Esophagus squamous epithelium (tissue), 5 donors: ENCODE results near the gene ADAP1. TPM values are rescaled to one million over a fixed set of nuclear protein-coding genes. Genes with fewer than 3 reads are reported as not detected.
A peak's percentile ranks its signal among the peaks of the same experiment; 100 is the strongest.

ENCODE experiments used
- DNase-seq: peaks from one replicate; lab custom pipeline; 2025; lab: John Stamatoyannopoulos, UW
- H3K27ac ChIP-seq, 4 donors: fragments of 200-600 bp; sonication (generic); one replicate each; pipeline ENCODE4 v1.5.1; 2016 to 2019; ENCODE audit warnings: mild to moderate bottlenecking in 1 of 4
- H3K27me3 ChIP-seq, 4 donors: fragments of 200-600 bp; sonication (generic); 1 replicate in 3 of 4; 2 replicates in 1 of 4; pipeline versions ENCODE4 v1.5.1 to v1.6.0; 2017 to 2021; ENCODE audit warnings: antibody characterized with exemption in 1 of 4
- H3K36me3 ChIP-seq, 3 donors: fragments of 200-600 bp; sonication (generic); one replicate each; pipeline ENCODE4 v1.5.1; 2016 to 2019
- H3K4me1 ChIP-seq, 3 donors: fragments of 200-600 bp; sonication (generic); one replicate each; pipeline ENCODE4 v1.5.1; 2017 to 2019
- H3K4me3 ChIP-seq, 4 donors: fragments of 200-600 bp; sonication (generic); 1 replicate in 3 of 4; 2 replicates in 1 of 4; pipeline ENCODE4 v1.5.1; 2016 to 2019; ENCODE audit warnings: mild to moderate bottlenecking in 2 of 4, moderate library complexity in 1 of 4
- H3K9me3 ChIP-seq, 3 donors: fragments of 200-600 bp; sonication (generic); one replicate each; pipeline ENCODE4 v1.5.1; 2016 to 2019
- POLR2A ChIP-seq, 4 donors: fragments of 450-650 bp; IDR thresholded peaks; one replicate each; pipeline ENCODE4 v1.6.1; 2017; ENCODE audit warnings: antibody characterized with exemption in 4 of 4, mild to moderate bottlenecking in 4 of 4, moderate library complexity in 3 of 4
- WGBS, 2 donors: methylation state at CpG; one replicate each; pipeline ENCODE4 v1.1.5; 2018; 5-methylcytosine and 5-hydroxymethylcytosine counted together
- intact Hi-C: fragments of 100-400 bp; cut with DNase I; formaldehyde crosslinking; loops from one replicate; pipeline ENCODE4 v1.15.0; 2022
- total RNA-seq, 4 donors: library from RNA; depleted of rRNA; stranded (reverse); fragments of >200 nt; gene quantifications; one replicate each; pipeline ENCODE4 v1.1.0, GENCODE V29; 2016
- TF ChIP-seq, protein P1 (sequence below), 6 experiments: fragments of 450-650 bp in 4 of 6; fragments of 200-600 bp in 2 of 6; sonication (generic) in 2 of 6; IDR thresholded peaks; one replicate each; pipeline ENCODE4 v1.5.1; 2016 to 2019; ENCODE audit warnings: antibody characterized with exemption in 6 of 6, mild to moderate bottlenecking in 4 of 6, moderate library complexity in 4 of 6
- donor health status: DM: yes; HTN: yes; CAD: no.

The ADAP1 gene
- total RNA-seq, 4 donors from 2014 or later: 6.0 to 13.7 (median 9.9) TPM

DNA sequence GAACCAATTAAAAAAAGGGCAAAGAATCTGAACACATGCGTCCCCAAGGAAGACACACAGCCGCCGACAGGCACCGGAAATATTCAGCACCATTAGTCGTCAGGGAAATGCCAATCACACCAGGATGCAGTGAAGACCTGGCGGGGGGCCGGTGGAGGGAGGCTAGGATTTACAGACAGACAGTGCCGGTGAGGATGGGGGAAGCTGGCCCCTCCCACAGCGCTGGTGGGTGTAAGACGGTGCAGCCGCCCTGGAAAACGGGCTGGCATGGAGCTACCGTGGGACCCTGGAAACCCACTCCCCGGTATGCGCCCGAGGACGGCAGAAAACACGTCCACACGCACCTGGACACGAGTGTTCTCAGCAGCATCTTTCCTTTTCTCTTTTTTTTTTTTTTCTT lies 4.8 kb upstream of the ADAP1 start:
- WGBS, 2 donors: 76 to 81% methylated on average over 19 to 20 of the region's 20 CpGs
- Histone ChIP-seq H3K27me3 (peaks cover 0 to 60% (median 0%) of the 10 kb centered on the region in 4 donors), H3K27ac (no peak overlapping the region), H3K9me3 (no peaks in the 10 kb centered on the region), H3K36me3 (no peaks in the 10 kb centered on the region), H3K4me3 (no peak overlapping the region), H3K4me1 (peaks cover 10 to 26% (median 13%) of the 10 kb centered on the region in 3 donors)
- no peak for DNase-seq
- intact Hi-C loops: no loop called here
- no peak for TF ChIP-seq POLR2A (IDR thresholded peaks at IDR 0.05)
- TF ChIP-seq, protein P1, sequence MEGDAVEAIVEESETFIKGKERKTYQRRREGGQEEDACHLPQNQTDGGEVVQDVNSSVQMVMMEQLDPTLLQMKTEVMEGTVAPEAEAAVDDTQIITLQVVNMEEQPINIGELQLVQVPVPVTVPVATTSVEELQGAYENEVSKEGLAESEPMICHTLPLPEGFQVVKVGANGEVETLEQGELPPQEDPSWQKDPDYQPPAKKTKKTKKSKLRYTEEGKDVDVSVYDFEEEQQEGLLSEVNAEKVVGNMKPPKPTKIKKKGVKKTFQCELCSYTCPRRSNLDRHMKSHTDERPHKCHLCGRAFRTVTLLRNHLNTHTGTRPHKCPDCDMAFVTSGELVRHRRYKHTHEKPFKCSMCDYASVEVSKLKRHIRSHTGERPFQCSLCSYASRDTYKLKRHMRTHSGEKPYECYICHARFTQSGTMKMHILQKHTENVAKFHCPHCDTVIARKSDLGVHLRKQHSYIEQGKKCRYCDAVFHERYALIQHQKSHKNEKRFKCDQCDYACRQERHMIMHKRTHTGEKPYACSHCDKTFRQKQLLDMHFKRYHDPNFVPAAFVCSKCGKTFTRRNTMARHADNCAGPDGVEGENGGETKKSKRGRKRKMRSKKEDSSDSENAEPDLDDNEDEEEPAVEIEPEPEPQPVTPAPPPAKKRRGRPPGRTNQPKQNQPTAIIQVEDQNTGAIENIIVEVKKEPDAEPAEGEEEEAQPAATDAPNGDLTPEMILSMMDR (IDR thresholded peaks at IDR 0.05): no peak

DNA sequence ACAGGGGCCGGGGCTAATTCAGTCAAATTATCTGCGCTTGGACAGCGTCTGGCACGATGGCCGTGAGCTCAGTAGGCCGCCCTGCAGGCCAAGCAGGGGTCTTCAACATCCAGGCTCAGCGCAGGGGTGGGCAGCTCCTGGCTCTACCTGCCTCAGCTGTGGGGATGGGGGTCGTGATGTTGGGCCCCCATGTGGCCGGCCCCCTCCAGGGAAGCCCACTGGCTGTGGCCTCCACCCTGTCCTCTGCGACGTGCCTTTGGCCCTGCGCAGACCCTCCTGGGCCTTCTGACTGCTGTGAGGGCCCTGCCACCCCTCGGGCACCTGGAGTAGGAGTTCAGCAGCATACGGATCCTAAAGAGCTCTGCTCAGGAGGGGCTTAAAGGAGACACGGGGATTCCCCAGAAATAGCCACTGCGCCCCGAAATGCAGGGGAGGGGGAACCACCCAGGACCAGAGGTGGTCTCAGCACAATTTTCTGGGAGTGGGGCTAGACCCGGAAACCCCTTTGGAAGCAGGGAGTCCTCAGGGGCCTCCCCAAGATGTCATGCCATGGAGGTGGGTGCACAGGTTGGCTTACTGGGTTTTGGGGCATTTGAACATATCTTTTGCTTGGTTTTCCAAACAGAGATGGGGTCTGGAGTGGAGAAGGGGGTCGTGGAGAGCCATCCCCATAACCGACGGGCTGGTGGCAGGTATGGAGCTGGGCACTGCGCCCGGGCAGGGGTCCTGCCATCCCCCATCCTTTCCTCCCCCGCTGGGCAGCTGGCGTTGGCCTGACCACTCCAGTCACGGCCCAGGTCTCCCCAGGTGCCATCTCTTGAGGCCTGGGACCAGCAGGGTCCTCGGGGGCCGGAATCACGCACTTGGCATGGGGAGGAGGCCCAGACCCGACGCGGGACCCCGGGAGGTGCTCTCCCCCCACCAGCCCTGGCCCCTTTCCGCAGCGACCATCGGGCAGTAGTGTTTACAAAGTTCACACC lies 4.0 kb upstream of the ADAP1 start:
- DNase-seq: no peak
- H3K4me3 ChIP-seq: no peak overlapping the region
- WGBS, 2 donors: 69 to 79% methylated on average over 4 to 8 of the region's 36 CpGs
- peaks cover 9 to 24% (median 14%) of the 10 kb centered on the region in 3 donors for H3K4me1 ChIP-seq
- H3K9me3 ChIP-seq: no peaks in the 10 kb centered on the region
- no peaks in the 10 kb centered on the region for H3K36me3 ChIP-seq
- peaks cover 0 to 67% (median 0%) of the 10 kb centered on the region in 4 donors for H3K27me3 ChIP-seq
- no peak overlapping the region for H3K27ac ChIP-seq
- no peak for TF ChIP-seq POLR2A (IDR thresholded peaks at IDR 0.05)
- TF ChIP-seq, protein P1 (IDR thresholded peaks at IDR 0.05): no peak
- intact Hi-C loops: no loop called here

DNA sequence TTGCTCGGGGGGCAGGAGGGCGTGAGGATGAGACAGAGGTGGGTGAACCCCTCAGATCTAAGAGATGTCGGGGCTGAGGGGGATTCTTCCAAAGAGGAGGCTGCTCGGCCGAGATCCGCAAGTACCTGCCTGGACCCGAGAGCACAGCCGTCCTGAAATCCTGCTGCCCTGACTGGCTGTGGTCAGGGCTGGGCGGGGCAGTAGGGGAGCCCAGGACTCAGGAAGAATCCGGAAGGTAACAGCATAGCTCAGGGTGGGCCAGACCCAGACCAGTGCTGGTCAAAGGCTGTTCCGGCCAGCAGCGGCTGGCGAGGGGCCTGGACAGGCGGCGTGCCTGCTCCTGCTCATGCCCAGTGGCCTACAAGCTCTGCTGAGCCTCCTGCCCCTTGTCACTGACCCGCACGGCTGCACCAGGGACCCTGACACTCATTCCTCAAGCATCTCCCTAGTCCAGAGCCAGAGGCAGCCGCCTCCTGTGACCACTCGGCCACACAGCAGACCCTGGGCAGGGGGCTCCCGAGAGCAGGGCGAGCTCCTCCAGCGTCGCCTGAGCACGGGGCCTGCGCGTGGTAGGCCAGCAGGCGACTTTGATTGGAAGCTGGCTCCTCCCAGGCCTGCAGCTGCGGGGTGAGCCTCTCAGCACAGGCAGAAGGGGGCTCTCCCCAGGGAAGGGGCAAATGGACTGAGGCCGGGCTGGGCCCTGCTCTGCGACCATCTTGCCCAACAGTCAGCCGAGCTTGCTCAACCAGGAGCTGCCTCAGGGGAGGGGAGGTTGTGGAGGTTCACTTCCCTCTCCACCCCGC lies 3.1 kb upstream of the ADAP1 start:
- DNase-seq: no peak
- no peak for TF ChIP-seq POLR2A (IDR thresholded peaks at IDR 0.05)
- TF ChIP-seq, protein P1 (IDR thresholded peaks at IDR 0.05): no peak
- no peaks in the 10 kb centered on the region for H3K36me3 ChIP-seq
- peaks cover 12 to 24% (median 18%) of the 10 kb centered on the region in 3 donors for H3K4me1 ChIP-seq
- H3K27me3 ChIP-seq: peaks cover 0 to 76% (median 0%) of the 10 kb centered on the region in 4 donors
- H3K27ac ChIP-seq: no peak overlapping the region
- intact Hi-C loops: no loop called here
- WGBS, 2 donors: 81 to 84% methylated on average over 7 to 9 of the region's 32 CpGs
- no peaks in the 10 kb centered on the region for H3K9me3 ChIP-seq
- no peak overlapping the region for H3K4me3 ChIP-seq

DNA sequence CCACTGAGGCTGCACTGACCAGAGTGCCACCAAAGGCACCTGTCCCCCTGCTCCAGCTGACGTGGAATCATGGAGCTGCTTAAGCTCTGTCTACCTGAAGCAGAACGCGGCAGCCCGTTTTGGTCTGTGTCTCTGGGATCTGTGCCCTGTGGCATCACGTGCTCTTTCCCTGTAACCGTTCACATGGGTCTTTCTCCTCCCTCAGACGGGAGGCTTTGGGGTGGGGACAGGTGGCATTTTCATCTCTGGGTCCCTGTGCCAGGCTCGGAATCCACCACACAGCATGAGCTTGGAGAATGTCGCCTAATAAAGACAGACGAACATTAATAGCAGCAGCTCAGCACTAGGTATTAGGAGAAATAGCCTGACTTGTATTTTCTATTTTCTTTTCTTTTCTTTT lies 1.6 kb upstream of the ADAP1 start:
- Histone ChIP-seq H3K9me3 (no peaks in the 10 kb centered on the region), H3K36me3 (no peaks in the 10 kb centered on the region), H3K27ac (peak overlapping the region in 1 of 4 donors; percentile 6), H3K27me3 (peaks cover 0 to 80% (median 0%) of the 10 kb centered on the region in 4 donors), H3K4me1 (peaks cover 12 to 29% (median 19%) of the 10 kb centered on the region in 3 donors), H3K4me3 (no peak overlapping the region)
- intact Hi-C loops: no loop called here
- WGBS, 2 donors: 68 to 78% methylated on average over 8 to 9 of the region's 10 CpGs
- no peak for TF ChIP-seq POLR2A (IDR thresholded peaks at IDR 0.05)
- TF ChIP-seq, protein P1 (IDR thresholded peaks at IDR 0.05): no peak
- DNase-seq: no peak
